ENCODE results near the gene SEPTIN8. TPM values are rescaled to one million over a fixed set of nuclear protein-coding genes. Genes with fewer than 3 reads are reported as not detected.

Gene SEPTIN8
- polyA plus RNA-seq, 1 of the 3 experiments (the other 2 are of a cell fraction), result 54.9 TPM

Other genes starting within 250 kb of the SEPTIN8 start
- gene IL5, start 233.7 kb downstream of the SEPTIN8 start, polyA plus RNA-seq (2012; rRNA removed), result not detected in 2 replicates
- gene RAD50, start 220.3 kb downstream of the SEPTIN8 start, polyA plus RNA-seq (2012; rRNA removed), result 20.0 and 25.7 TPM in 2 replicates
- gene IL13, start 119.1 kb downstream of the SEPTIN8 start, polyA plus RNA-seq (2012; rRNA removed), result 0.05 and 0.08 TPM in 2 replicates
- not detected in 2 replicates for gene IL4, start 103.2 kb downstream of the SEPTIN8 start, polyA plus RNA-seq (2012; rRNA removed)
- 5.1 and 5.2 TPM in 2 replicates for gene KIF3A, start 39.7 kb downstream of the SEPTIN8 start, polyA plus RNA-seq (2012; rRNA removed)
- gene CCNI2, start 29.8 kb downstream of the SEPTIN8 start, polyA plus RNA-seq (2012; rRNA removed), result 0.05 and 0.34 TPM in 2 replicates
- gene SOWAHA, start 36.1 kb upstream of the SEPTIN8 start, polyA plus RNA-seq (2012; rRNA removed), result 0.23 and 0.30 TPM in 2 replicates
- 3.8 and 4.8 TPM in 2 replicates for gene SHROOM1, start 53.4 kb upstream of the SEPTIN8 start, polyA plus RNA-seq (2012; rRNA removed)
- gene GDF9, start 89.2 kb upstream of the SEPTIN8 start, polyA plus RNA-seq (2012; rRNA removed), result 0.82 and 1.2 TPM in 2 replicates
- 510 and 694 TPM in 2 replicates for gene UQCRQ, start 89.4 kb upstream of the SEPTIN8 start, polyA plus RNA-seq (2012; rRNA removed)
- 0.63 and 0.64 TPM in 2 replicates for gene LEAP2, start 96.4 kb upstream of the SEPTIN8 start, polyA plus RNA-seq (2012; rRNA removed)
- 8.1 and 11.9 TPM in 2 replicates for gene AFF4, start 186.4 kb upstream of the SEPTIN8 start, polyA plus RNA-seq (2012; rRNA removed)
- gene ZCCHC10, start 249.3 kb upstream of the SEPTIN8 start, polyA plus RNA-seq (2012; rRNA removed), result 26.3 and 28.4 TPM in 2 replicates